B cell (primary cell): ENCODE measurements around the gene KCNA10. TPM values are rescaled to one million over a fixed set of nuclear protein-coding genes. Genes with fewer than 3 reads are reported as not detected.

Experiments
- ATAC-seq: fragments of 200-7000 bp; cut with Tn5 transposase; one replicate; pipeline ENCODE4 v1.10.0; 2021; ENCODE audit warnings: low read depth, mild to moderate bottlenecking, moderate number of reproducible peaks, moderate library complexity
- CTCF ChIA-PET: fragments of 350-600 bp; sonication (Branson Sonifier 250); formaldehyde crosslinking; loops from one replicate; lab custom pipeline; 2021; ENCODE audit warnings: antibody characterized with exemption, inconsistent platforms; lab: Charles Lee
- POLR2A ChIA-PET: fragments of 350-600 bp; sonication (Branson Sonifier 250); formaldehyde crosslinking; loops from one replicate; lab custom pipeline; 2021; ENCODE audit warnings: antibody characterized with exemption; lab: Charles Lee
- DNase-seq: peaks from one replicate; pipeline ENCODE4 v3.0.0; 2013
- H2AFZ ChIP-seq: 2 replicates; pipeline ENCODE4 v1.6.1; 2012; ENCODE audit warnings: mild to moderate bottlenecking, low read depth, low read length; ENCODE audit not compliant: insufficient read depth, poor library complexity, severe bottlenecking
- H3K27ac ChIP-seq, 2 donors: 1 replicate in 1 of 2; 2 replicates in 1 of 2; pipeline ENCODE4 v1.5.1; 2012 to 2013; ENCODE audit warnings: low read length in 2 of 2, mild to moderate bottlenecking in 2 of 2, moderate library complexity in 1 of 2
- H3K27me3 ChIP-seq, 4 experiments: fragments of 200-600 bp in 1 of 4; sonication (generic) in 1 of 4; replicated peaks in 1 of 4; 1 replicate in 2 of 4; 2 replicates in 2 of 4; pipeline versions ENCODE4 v1.6.1 to v1.7.0; 2013 to 2016; ENCODE audit warnings: low read length in 3 of 4, mild to moderate bottlenecking in 2 of 4, mixed read lengths in 1 of 4, moderate library complexity in 1 of 4; ENCODE audit not compliant: insufficient read depth in 4 of 4, control insufficient read depth in 3 of 4; ENCODE audit errors: control extremely low read depth in 1 of 4
- H3K36me3 ChIP-seq, 2 experiments: replicated peaks in 1 of 2; 1 replicate in 1 of 2; 2 replicates in 1 of 2; pipeline versions ENCODE4 v1.6.1 to v1.7.1; 2013; ENCODE audit warnings: low read length in 1 of 2; ENCODE audit not compliant: insufficient read depth in 2 of 2, control insufficient read depth in 1 of 2; ENCODE audit errors: control extremely low read depth in 1 of 2, extremely low read depth in 1 of 2
- H3K4me1 ChIP-seq, 2 donors: fragments of 200-600 bp in 1 of 2; sonication (generic) in 1 of 2; 1 replicate in 1 of 2; 2 replicates in 1 of 2; pipeline versions ENCODE4 v1.5.1 to v1.6.1; 2013 to 2017; ENCODE audit warnings: low read length in 2 of 2; ENCODE audit not compliant: control insufficient read depth in 2 of 2, insufficient read depth in 2 of 2
- H3K4me2 ChIP-seq: replicated peaks from 2 replicates; pipeline ENCODE3; 2012; ENCODE audit warnings: mild to moderate bottlenecking, low read depth, low read length; ENCODE audit not compliant: poor library complexity, severe bottlenecking
- H3K4me3 ChIP-seq, 5 experiments: fragments of 200-600 bp in 1 of 5; sonication (generic) in 1 of 5; 1 replicate in 3 of 5; 2 replicates in 2 of 5; pipeline versions ENCODE4 v1.5.1 to v1.7.0; 2011 to 2016; ENCODE audit warnings: low read length in 4 of 5, mild to moderate bottlenecking in 4 of 5, low read depth in 2 of 5, control low read depth in 1 of 5, moderate library complexity in 1 of 5; ENCODE audit not compliant: insufficient read depth in 1 of 5; ENCODE audit errors: control extremely low read depth in 1 of 5, extremely low read depth in 1 of 5
- H3K79me2 ChIP-seq: fragments of 200-600 bp; sonication (generic); one replicate; pipeline ENCODE4 v1.6.0; 2016; ENCODE audit warnings: low read length; ENCODE audit not compliant: control insufficient read depth, insufficient read depth
- H3K9ac ChIP-seq: fragments of 200-600 bp; sonication (generic); 2 replicates; pipeline ENCODE4 v1.6.1; 2017; ENCODE audit warnings: mild to moderate bottlenecking, low read length, moderate library complexity
- H3K9me3 ChIP-seq, 3 donors: one replicate each; pipeline versions ENCODE4 v1.6.1 to v1.7.1; 2013; ENCODE audit warnings: low read length in 2 of 3; ENCODE audit not compliant: control insufficient read depth in 2 of 3, insufficient read depth in 1 of 3; ENCODE audit errors: control extremely low read depth in 1 of 3
- H4K20me1 ChIP-seq: 2 replicates; pipeline ENCODE4 v1.6.0; 2012; ENCODE audit warnings: mild to moderate bottlenecking, low read length; ENCODE audit not compliant: insufficient read depth, control insufficient read depth, poor library complexity, severe bottlenecking
- H3K27ac Mint-ChIP-seq: one replicate; pipeline ENCODE4 v1.8.0; 2021; ENCODE audit warnings: mixed read lengths
- H3K27me3 Mint-ChIP-seq: one replicate; pipeline ENCODE4 v1.8.0; 2021; ENCODE audit warnings: mixed read lengths
- H3K4me1 Mint-ChIP-seq: one replicate; pipeline ENCODE4 v1.8.0; 2021; ENCODE audit warnings: mixed read lengths
- H3K4me3 Mint-ChIP-seq: one replicate; pipeline ENCODE4 v1.8.0; 2021; ENCODE audit warnings: mixed read lengths
- H3K9me3 Mint-ChIP-seq: one replicate; pipeline ENCODE4 v1.8.0; 2022; ENCODE audit warnings: mixed read lengths; ENCODE audit not compliant: insufficient read depth
- EZH2 ChIP-seq: IDR thresholded peaks from 2 replicates; pipeline ENCODE4 v1.6.1; 2012; ENCODE audit warnings: borderline replicate concordance, low read depth, mild to moderate bottlenecking, moderate library complexity, low read length; ENCODE audit not compliant: insufficient read depth, poor library complexity, severe bottlenecking
- WGBS: methylation state at CpG from one replicate; pipeline ENCODE4 v1.1.5; 2013; ENCODE audit warnings: missing lambda C conversion rate; ENCODE audit not compliant: insufficient coverage; 5-methylcytosine and 5-hydroxymethylcytosine counted together
- intact Hi-C: fragments of 100-400 bp; cut with micrococcal nuclease; formaldehyde crosslinking; loops from one replicate; pipeline ENCODE4 v1.10.0; 2022
- polyA plus RNA-seq: library from polyadenylated mRNA; depleted of rRNA; stranded (reverse); fragments of >200 nt; gene quantifications from 2 replicates; pipeline ENCODE4 v1.2.3, GENCODE V29; 2012
- total RNA-seq, 2 donors: library from RNA; stranded (reverse); fragments of 120-200 nt in 1 of 2; gene quantifications; 1 replicate in 1 of 2; 2 replicates in 1 of 2; pipeline versions ENCODE4 v1.2.3 to v1.2.4, GENCODE V29; 2013 to 2022
- TF ChIP-seq, protein P1 (sequence below): fragments of 200-600 bp; IDR thresholded peaks from one replicate; pipeline ENCODE4 v1.8.0; 2022; ENCODE audit warnings: antibody characterized with exemption, mild to moderate bottlenecking

KCNA10 gene
- total and polyA plus RNA-seq, 2 donors (not counting 1 experiment from before 2014, with no cell fraction given): not detected

DNA sequence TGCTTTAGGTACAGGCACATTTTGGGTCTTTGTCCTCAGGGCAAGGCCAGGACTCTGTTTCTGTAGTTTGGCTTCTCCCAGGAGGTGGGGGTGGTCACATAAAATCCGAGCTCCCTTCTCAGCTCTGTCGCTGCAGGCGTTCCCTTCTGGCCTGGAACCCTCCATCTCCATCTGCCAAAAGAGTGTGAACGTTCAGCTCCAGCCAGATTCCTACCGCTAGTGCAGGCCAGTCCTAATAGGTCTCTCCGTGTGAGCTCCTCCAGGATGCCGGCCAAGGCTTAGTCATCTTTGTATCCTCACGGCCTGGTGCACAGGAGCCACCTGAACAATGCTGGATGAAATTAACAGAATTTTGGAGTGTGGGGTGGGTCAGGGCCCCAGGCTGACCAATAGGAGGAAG, 19.9 kb upstream of the KCNA10 start:
- H3K9me3 Mint-ChIP-seq: no peaks in the 10 kb centered on the region
- POLR2A ChIA-PET: no interaction called here
- no peaks in the 10 kb centered on the region for H4K20me1 ChIP-seq

GRCh38 chr1:110538075-110538474, 19.1 kb upstream of the KCNA10 start:
- H3K27me3 Mint-ChIP-seq: peaks cover 16% of the 10 kb centered on the region
- H3K9me3 ChIP-seq: no peaks in the 10 kb centered on the region
- POLR2A ChIA-PET: no interaction called here
- WGBS: 82% methylated on average over 16 of the region's 16 CpGs
- TF ChIP-seq, protein P1, sequence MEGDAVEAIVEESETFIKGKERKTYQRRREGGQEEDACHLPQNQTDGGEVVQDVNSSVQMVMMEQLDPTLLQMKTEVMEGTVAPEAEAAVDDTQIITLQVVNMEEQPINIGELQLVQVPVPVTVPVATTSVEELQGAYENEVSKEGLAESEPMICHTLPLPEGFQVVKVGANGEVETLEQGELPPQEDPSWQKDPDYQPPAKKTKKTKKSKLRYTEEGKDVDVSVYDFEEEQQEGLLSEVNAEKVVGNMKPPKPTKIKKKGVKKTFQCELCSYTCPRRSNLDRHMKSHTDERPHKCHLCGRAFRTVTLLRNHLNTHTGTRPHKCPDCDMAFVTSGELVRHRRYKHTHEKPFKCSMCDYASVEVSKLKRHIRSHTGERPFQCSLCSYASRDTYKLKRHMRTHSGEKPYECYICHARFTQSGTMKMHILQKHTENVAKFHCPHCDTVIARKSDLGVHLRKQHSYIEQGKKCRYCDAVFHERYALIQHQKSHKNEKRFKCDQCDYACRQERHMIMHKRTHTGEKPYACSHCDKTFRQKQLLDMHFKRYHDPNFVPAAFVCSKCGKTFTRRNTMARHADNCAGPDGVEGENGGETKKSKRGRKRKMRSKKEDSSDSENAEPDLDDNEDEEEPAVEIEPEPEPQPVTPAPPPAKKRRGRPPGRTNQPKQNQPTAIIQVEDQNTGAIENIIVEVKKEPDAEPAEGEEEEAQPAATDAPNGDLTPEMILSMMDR: no peak
- TF ChIP-seq EZH2: no peak
- H3K27me3 ChIP-seq: peaks cover 0 to 3% (median 1%) of the 10 kb centered on the region in 4 experiments
- H3K4me1 Mint-ChIP-seq: no peaks in the 10 kb centered on the region
- H2AFZ ChIP-seq: no peak overlapping the region
- H3K9me3 Mint-ChIP-seq: no peaks in the 10 kb centered on the region
- DNase-seq: no peak
- no peak overlapping the region for H3K27ac ChIP-seq
- H3K4me3 ChIP-seq: no peak overlapping the region
- no peaks in the 10 kb centered on the region for H4K20me1 ChIP-seq
- H3K27ac Mint-ChIP-seq: no peak overlapping the region
- H3K4me1 ChIP-seq: no peaks in the 10 kb centered on the region
- intact Hi-C loops: no loop called here
- H3K9ac ChIP-seq: no peak overlapping the region
- no peak overlapping the region for H3K4me3 Mint-ChIP-seq
- ATAC-seq: no peak
- H3K36me3 ChIP-seq: no peaks in the 10 kb centered on the region
- CTCF ChIA-PET: no interaction called here
- H3K4me2 ChIP-seq: no peak overlapping the region
- H3K79me2 ChIP-seq: no peaks in the 10 kb centered on the region

More for the DNA sequence above, 19.9 kb upstream of the KCNA10 start:
- H3K27me3 ChIP-seq: peaks cover 0 to 2% (median 0%) of the 10 kb centered on the region in 4 experiments
- H3K36me3 ChIP-seq: no peaks in the 10 kb centered on the region
- H3K79me2 ChIP-seq: no peaks in the 10 kb centered on the region
- H3K27me3 Mint-ChIP-seq: peaks cover 20% of the 10 kb centered on the region
- no peaks in the 10 kb centered on the region for H3K4me1 Mint-ChIP-seq
- ATAC-seq (no peak), DNase-seq (no peak)
- no peak overlapping the region for H3K27ac ChIP-seq
- no peaks in the 10 kb centered on the region for H3K4me1 ChIP-seq
- WGBS: 88% methylated on average over 8 of the region's 8 CpGs
- no peak overlapping the region for H3K4me2 ChIP-seq
- no peak overlapping the region for H3K4me3 ChIP-seq
- H3K4me3 Mint-ChIP-seq: no peak overlapping the region
- no peak overlapping the region for H2AFZ ChIP-seq
- TF ChIP-seq, protein P1: no peak
- no peak for TF ChIP-seq EZH2
- H3K9me3 ChIP-seq: no peaks in the 10 kb centered on the region
- CTCF ChIA-PET: interaction anchor here (1.1 kb wide), 1 partner anchor 17 kb away, joined by 5 read pairs; no protein-coding TSS in a partner anchor
- intact Hi-C loops: no loop called here
- H3K9ac ChIP-seq: no peak overlapping the region
- H3K27ac Mint-ChIP-seq: no peak overlapping the region
